Peyer's patch (tissue), 4 donors: ENCODE measurements around the gene RPL5.

Experiments used
- CTCF ChIP-seq, 6 experiments: fragments of 450-650 bp in 4 of 6; fragments of 200-600 bp in 2 of 6; sonication (generic) in 1 of 6; IDR thresholded peaks; one replicate each; pipeline ENCODE4 v1.5.1; 2017 to 2019; ENCODE audit warnings: antibody characterized with exemption in 6 of 6, mild to moderate bottlenecking in 3 of 6, moderate library complexity in 1 of 6
- POLR2A ChIP-seq, 2 donors: fragments of 450-650 bp; IDR thresholded peaks; one replicate each; pipeline ENCODE4 v1.5.1; 2017; ENCODE audit warnings: antibody characterized with exemption in 2 of 2, mild to moderate bottlenecking in 2 of 2, moderate library complexity in 2 of 2

DNA sequence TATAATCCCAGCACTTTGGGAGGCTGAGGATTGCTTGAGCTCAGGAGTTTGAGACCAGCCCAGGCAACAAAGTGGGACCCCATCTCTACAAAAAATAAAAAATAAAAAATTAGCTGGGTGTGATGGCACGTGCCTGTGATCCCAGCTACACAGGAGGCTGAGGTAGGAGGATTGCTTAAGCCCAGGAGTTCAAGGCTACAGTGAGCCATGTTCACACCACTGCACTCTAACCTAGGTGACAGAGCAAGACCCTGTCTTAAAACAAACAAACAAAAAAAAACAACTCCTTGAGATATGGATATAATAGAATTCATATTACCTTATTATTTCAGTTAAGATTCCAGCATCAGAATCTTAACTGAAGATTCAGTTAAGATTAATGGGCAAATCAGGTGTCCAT is 52.4 kb downstream of the RPL5 start:
- no peak for TF ChIP-seq CTCF (IDR thresholded peaks at IDR 0.05)
- no peak for TF ChIP-seq POLR2A (IDR thresholded peaks at IDR 0.05)
